Endodermal cell (in vitro differentiated cells): Measurements from ENCODE around the gene BAHCC1. TPM values are rescaled to one million over a fixed set of nuclear protein-coding genes. Genes with fewer than 3 reads are reported as not detected.

ENCODE experiments used
- DNase-seq: peaks from one replicate; pipeline ENCODE4 v3.0.0-alpha.2; 2017
- H3K27ac ChIP-seq: 2 replicates; pipeline ENCODE4 v1.5.1; 2013; ENCODE audit warnings: mild to moderate bottlenecking, low read depth, low read length, moderate library complexity
- H3K27me3 ChIP-seq: 2 replicates; pipeline ENCODE4 v1.6.1; 2013; ENCODE audit warnings: mild to moderate bottlenecking, low read length, moderate library complexity; ENCODE audit not compliant: insufficient read depth, control insufficient read depth, poor library complexity, severe bottlenecking
- H3K36me3 ChIP-seq: 2 replicates; pipeline ENCODE4 v1.7.0; 2013; ENCODE audit warnings: mild to moderate bottlenecking, low read length, moderate library complexity; ENCODE audit not compliant: control insufficient read depth, insufficient read depth
- H3K4me1 ChIP-seq: one replicate; pipeline ENCODE4 v1.7.0; 2013; ENCODE audit warnings: low read length; ENCODE audit not compliant: control insufficient read depth, insufficient read depth
- H3K4me3 ChIP-seq: 2 replicates; pipeline ENCODE4 v1.5.1; 2013; ENCODE audit warnings: mild to moderate bottlenecking, low read length, moderate library complexity
- H3K9ac ChIP-seq: 2 replicates; pipeline ENCODE4 v1.6.1; 2013; ENCODE audit warnings: mild to moderate bottlenecking, low read length, moderate library complexity; ENCODE audit not compliant: poor library complexity, severe bottlenecking; ENCODE audit errors: extremely low read depth
- H3K9me3 ChIP-seq: 2 replicates; pipeline ENCODE4 v1.6.1; 2013; ENCODE audit warnings: mild to moderate bottlenecking, low read length, moderate library complexity; ENCODE audit not compliant: control insufficient read depth
- H3K27ac Mint-ChIP-seq: 2 replicates; pipeline ENCODE4 v1.8.0; 2020; ENCODE audit warnings: mixed read lengths
- H3K27me3 Mint-ChIP-seq: 2 replicates; pipeline ENCODE4 v1.8.0; 2021; ENCODE audit warnings: mild to moderate bottlenecking, mixed read lengths; ENCODE audit not compliant: insufficient read depth
- H3K36me3 Mint-ChIP-seq: 2 replicates; pipeline ENCODE4 v1.8.0; 2020; ENCODE audit warnings: low read depth, mixed read lengths
- H3K4me1 Mint-ChIP-seq: 2 replicates; pipeline ENCODE4 v1.8.0; 2020; ENCODE audit warnings: mixed read lengths
- H3K4me3 Mint-ChIP-seq: 2 replicates; pipeline ENCODE4 v1.8.0; 2020; ENCODE audit warnings: mild to moderate bottlenecking, moderate library complexity, mixed read lengths
- H3K9me3 Mint-ChIP-seq: 2 replicates; pipeline ENCODE4 v1.8.0; 2020; ENCODE audit warnings: mild to moderate bottlenecking, mixed read lengths
- CTCF ChIP-seq: fragments of 200-600 bp; sonication (generic); conservative IDR thresholded peaks from 2 replicates; pipeline ENCODE4 v1.5.0; 2021; ENCODE audit warnings: antibody characterized with exemption, mild to moderate bottlenecking
- WGBS, 2 experiments: methylation state at CpG; one replicate each; pipeline versions ENCODE4 v1.1.5 to v1.1.7; 2013; ENCODE audit warnings: missing lambda C conversion rate in 2 of 2, mixed read lengths in 1 of 2; ENCODE audit not compliant: insufficient coverage in 1 of 2, insufficient read length in 1 of 2; 5-methylcytosine and 5-hydroxymethylcytosine counted together
- total RNA-seq, 2 donors: library from RNA; stranded (reverse); fragmentation: NEBNext Ultra II Directional in 1 of 2; extraction: Animal tissue kit (Norgen Biotek cat#: 25700) in 1 of 2; gene quantifications; 2 replicates in 1 of 2; 3 replicates in 1 of 2; pipeline ENCODE4 v1.2.1, GENCODE V29; 2021

The BAHCC1 gene
- total RNA-seq, 2 donors from 2014 or later, result 63.9 to 78.1 TPM

DNA sequence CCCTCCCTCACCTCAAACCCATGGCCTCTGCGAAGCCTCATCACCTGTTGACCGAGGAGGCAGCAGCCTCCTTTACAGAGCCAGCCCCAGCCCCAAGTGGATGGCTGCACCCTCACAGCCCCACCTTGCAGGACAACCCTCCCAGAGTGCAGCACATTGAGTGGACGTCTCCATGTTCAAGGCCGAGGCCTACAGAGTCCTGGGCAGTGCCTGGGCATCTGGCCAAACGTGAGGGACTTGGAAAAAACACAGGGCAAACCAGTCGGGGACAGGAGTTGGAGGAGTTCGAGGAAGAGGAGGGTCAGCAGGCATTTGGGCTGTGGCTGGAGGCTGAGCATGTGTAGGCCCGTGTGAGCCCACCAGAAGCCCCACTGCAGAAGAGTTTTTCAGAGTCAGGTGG, 77.8 kb downstream of the BAHCC1 start:
- Mint-ChIP-seq H3K36me3 (peaks cover 2% of the 10 kb centered on the region), H3K9me3 (peaks cover 3% of the 10 kb centered on the region), H3K4me1 (peaks cover 5% of the 10 kb centered on the region), H3K4me3 (no peak overlapping the region), H3K27ac (no peak overlapping the region), H3K27me3 (peaks cover 8% of the 10 kb centered on the region)
- Histone ChIP-seq H3K4me1 (peaks cover 4% of the 10 kb centered on the region), H3K36me3 (no peaks in the 10 kb centered on the region), H3K9me3 (no peaks in the 10 kb centered on the region), H3K9ac (no peak overlapping the region), H3K27ac (no peak overlapping the region), H3K27me3 (no peaks in the 10 kb centered on the region), H3K4me3 (no peak overlapping the region)
- 90 to 95% methylated on average over 3 to 8 of the region's 8 CpGs for WGBS, 2 experiments
- no peak for DNase-seq
- TF ChIP-seq CTCF, result no peak

- no peak for DNase-seq
- WGBS, 2 experiments, result 89 to 92% methylated on average over 9 to 16 of the region's 16 CpGs
- H3K4me1 ChIP-seq, result peaks cover 4% of the 10 kb centered on the region
- Mint-ChIP-seq H3K4me1 (peaks cover 7% of the 10 kb centered on the region), H3K27me3 (peaks cover 20% of the 10 kb centered on the region), H3K9me3 (peaks cover 3% of the 10 kb centered on the region), H3K27ac (no peak overlapping the region), H3K4me3 (no peak overlapping the region), H3K36me3 (no peaks in the 10 kb centered on the region)
- no peak overlapping the region for H3K9ac ChIP-seq
- no peaks in the 10 kb centered on the region for H3K9me3 ChIP-seq
- no peaks in the 10 kb centered on the region for H3K36me3 ChIP-seq
- peaks cover under 1% of the 10 kb centered on the region for H3K27me3 ChIP-seq
- no peak for TF ChIP-seq CTCF
- no peak overlapping the region for H3K27ac ChIP-seq
- no peak overlapping the region for H3K4me3 ChIP-seq
Observed at GRCh38 chr17:81474958-81475357, 79.7 kb downstream of the BAHCC1 start.

GRCh38 chr17:81476097-81476496, 80.8 kb downstream of the BAHCC1 start:
- Histone ChIP-seq H3K27me3 (peaks cover 12% of the 10 kb centered on the region), H3K36me3 (no peaks in the 10 kb centered on the region)
- no peak for TF ChIP-seq CTCF

More at GRCh38 chr17:81476097-81476496, 80.8 kb downstream of the BAHCC1 start:
- Mint-ChIP-seq H3K27ac (no peak overlapping the region), H3K36me3 (no peaks in the 10 kb centered on the region), H3K27me3 (peaks cover 31% of the 10 kb centered on the region), H3K4me1 (peaks cover 7% of the 10 kb centered on the region), H3K4me3 (no peak overlapping the region), H3K9me3 (peaks cover 3% of the 10 kb centered on the region)
- Histone ChIP-seq H3K9me3 (no peaks in the 10 kb centered on the region), H3K9ac (no peak overlapping the region), H3K4me3 (no peak overlapping the region), H3K4me1 (peaks cover 4% of the 10 kb centered on the region), H3K27ac (no peak overlapping the region)
- WGBS, 2 experiments, result 92 to 100% methylated on average over 6 to 7 of the region's 7 CpGs
- DNase-seq, result no peak
